Measurements from ENCODE around the gene GATD1. TPM values are rescaled to one million over a fixed set of nuclear protein-coding genes. Genes with fewer than 3 reads are reported as not detected.

GATD1 gene
- polyA plus RNA-seq, 1 experiment = 37.9 TPM

DNA sequence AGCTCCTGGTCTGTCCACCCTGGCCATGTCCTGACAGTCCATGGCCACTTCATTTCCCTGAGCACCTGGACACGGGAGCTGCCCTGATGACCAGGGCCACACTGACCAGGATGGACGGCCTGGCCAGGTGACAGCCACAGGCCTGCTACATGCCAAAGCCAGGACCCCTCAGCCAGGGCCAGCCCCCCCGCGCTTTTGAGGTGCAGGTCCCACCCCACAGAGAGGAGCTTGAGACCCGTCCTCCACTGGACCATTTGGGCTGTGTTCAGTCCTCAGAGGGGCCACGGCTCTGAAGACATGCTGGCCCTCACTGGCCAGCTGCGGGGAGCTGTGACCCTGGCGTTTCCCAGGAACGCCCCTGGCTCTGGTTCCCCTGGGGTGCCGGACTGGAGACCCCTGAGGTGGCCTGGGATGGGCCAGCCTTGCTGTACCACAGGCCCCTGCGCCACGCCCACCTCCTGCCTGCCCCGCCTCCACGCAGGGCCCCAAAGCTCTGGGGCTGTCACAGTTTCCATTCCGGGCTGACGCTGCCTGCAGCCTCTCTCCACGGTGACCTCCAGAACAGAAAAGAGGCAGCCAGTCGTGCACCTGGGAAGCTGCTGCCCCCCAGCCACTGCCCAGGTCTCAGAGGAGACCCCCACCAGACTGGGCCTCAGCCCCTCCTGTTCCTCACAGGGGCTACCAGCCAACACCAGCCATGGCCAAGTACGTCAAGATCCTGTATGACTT, 53.1 kb downstream of the GATD1 start:
- TF ChIP-seq, protein P1, sequence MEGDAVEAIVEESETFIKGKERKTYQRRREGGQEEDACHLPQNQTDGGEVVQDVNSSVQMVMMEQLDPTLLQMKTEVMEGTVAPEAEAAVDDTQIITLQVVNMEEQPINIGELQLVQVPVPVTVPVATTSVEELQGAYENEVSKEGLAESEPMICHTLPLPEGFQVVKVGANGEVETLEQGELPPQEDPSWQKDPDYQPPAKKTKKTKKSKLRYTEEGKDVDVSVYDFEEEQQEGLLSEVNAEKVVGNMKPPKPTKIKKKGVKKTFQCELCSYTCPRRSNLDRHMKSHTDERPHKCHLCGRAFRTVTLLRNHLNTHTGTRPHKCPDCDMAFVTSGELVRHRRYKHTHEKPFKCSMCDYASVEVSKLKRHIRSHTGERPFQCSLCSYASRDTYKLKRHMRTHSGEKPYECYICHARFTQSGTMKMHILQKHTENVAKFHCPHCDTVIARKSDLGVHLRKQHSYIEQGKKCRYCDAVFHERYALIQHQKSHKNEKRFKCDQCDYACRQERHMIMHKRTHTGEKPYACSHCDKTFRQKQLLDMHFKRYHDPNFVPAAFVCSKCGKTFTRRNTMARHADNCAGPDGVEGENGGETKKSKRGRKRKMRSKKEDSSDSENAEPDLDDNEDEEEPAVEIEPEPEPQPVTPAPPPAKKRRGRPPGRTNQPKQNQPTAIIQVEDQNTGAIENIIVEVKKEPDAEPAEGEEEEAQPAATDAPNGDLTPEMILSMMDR (IDR thresholded peaks at IDR 0.05; ENCODE audit: insufficient read depth, low read depth, low read length) = no peak
- Histone ChIP-seq H3K4me3 (ENCODE audit: low read depth, low read length) (no peak overlapping the region), H3K27me3 (ENCODE audit: control insufficient read depth, insufficient read depth, low read length) (no peaks in the 10 kb centered on the region), H3K36me3 (ENCODE audit: control insufficient read depth, insufficient read depth, low read length) (peaks cover 4% of the 10 kb centered on the region)
- CTCF ChIA-PET = interaction anchor here (0.6 to 6.9 kb wide), 14 partner anchors 15 to 170 kb away, joined by 3 to 43 read pairs (median 4); partner anchors contain the start of genes TALDO1 and TMEM80
- POLR2A ChIA-PET = no interaction called here
- no peak for DNase-seq (ENCODE audit: low read depth)

DNA sequence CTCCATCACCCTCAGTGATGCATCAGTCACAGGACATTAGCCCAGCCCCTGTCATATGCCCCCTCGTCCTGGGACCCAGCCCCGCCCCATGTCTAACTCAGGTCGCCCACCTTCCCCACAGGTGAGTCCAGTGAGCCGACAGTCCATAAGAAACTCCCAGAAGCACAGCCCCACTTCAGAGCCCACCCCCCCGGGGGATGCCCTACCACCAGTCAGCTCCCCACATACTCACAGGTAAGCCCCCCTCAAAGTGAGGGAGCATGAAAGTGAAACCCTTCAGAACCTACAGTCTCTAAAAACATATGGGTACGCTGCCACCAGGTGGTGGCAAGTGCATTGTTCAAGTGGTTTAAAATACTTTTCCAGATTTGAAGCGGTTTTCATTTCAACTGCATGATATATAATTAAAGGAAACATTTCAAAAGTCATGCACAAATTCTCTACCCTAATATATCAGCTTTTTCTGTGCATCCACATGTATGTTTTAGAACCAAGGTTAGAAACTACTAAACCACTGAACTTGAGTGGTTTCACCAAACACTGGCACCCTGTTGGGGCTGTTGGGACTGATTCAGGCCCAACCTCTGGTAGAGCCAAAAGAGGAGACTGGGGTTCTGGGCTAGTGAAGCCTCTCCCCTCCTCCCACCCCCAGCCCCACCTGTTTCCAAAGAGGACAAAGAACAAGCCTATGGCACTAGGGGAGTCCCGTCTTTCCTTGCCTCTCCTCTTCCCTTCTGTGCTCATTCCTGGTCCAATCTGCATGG, 54.0 kb downstream of the GATD1 start:
- TF ChIP-seq, protein P1 (IDR thresholded peaks at IDR 0.05; ENCODE audit: insufficient read depth, low read depth, low read length) = peak; percentile 62
- Histone ChIP-seq H3K27me3 (ENCODE audit: control insufficient read depth, insufficient read depth, low read length) (no peaks in the 10 kb centered on the region), H3K36me3 (ENCODE audit: control insufficient read depth, insufficient read depth, low read length) (peaks cover 4% of the 10 kb centered on the region), H3K4me3 (ENCODE audit: low read depth, low read length) (no peak overlapping the region)
- POLR2A ChIA-PET = interaction anchor here (0.6 kb wide), 1 partner anchor 58 kb away, joined by 5 read pairs; no protein-coding TSS in a partner anchor
- no peak for DNase-seq (ENCODE audit: low read depth)
- CTCF ChIA-PET = interaction anchor here (0.6 to 6.9 kb wide), 17 partner anchors 16 to 169 kb away, joined by 3 to 43 read pairs (median 4); partner anchors contain the start of genes TALDO1 and TMEM80

DNA sequence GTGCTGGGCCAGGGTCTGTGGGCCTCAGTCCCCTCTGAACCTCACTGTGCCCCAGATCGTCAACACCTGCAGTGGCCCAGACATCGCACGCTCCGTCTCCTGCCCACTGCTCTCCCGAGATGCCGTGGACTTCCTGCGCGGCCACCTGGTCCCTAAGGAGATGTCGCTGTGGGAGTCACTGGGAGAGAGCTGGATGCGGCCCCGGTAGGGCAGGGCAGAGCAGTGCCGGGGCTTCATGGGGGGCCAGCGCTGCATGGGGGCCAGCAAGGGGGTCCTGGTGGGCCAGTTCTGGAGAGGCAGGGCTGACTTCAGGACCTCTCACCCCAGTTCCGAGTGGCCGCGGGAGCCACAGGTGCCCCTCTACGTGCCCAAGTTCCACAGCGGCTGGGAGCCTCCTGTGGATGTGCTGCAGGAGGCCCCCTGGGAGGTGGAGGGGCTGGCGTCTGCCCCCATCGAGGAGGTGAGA, 54.9 kb downstream of the GATD1 start:
- TF ChIP-seq, protein P1 (IDR thresholded peaks at IDR 0.05; ENCODE audit: insufficient read depth, low read depth, low read length) = no peak
- no peak for DNase-seq (ENCODE audit: low read depth)
- CTCF ChIA-PET = interaction anchor here (1.0 to 4.4 kb wide), 8 partner anchors 15 to 168 kb away, joined by 3 to 18 read pairs (median 6); partner anchors contain the start of gene TALDO1
- Histone ChIP-seq H3K27me3 (ENCODE audit: control insufficient read depth, insufficient read depth, low read length) (no peaks in the 10 kb centered on the region), H3K36me3 (ENCODE audit: control insufficient read depth, insufficient read depth, low read length) (peaks cover 4% of the 10 kb centered on the region), H3K4me3 (ENCODE audit: low read depth, low read length) (no peak overlapping the region)
- POLR2A ChIA-PET = no interaction called here

DNA sequence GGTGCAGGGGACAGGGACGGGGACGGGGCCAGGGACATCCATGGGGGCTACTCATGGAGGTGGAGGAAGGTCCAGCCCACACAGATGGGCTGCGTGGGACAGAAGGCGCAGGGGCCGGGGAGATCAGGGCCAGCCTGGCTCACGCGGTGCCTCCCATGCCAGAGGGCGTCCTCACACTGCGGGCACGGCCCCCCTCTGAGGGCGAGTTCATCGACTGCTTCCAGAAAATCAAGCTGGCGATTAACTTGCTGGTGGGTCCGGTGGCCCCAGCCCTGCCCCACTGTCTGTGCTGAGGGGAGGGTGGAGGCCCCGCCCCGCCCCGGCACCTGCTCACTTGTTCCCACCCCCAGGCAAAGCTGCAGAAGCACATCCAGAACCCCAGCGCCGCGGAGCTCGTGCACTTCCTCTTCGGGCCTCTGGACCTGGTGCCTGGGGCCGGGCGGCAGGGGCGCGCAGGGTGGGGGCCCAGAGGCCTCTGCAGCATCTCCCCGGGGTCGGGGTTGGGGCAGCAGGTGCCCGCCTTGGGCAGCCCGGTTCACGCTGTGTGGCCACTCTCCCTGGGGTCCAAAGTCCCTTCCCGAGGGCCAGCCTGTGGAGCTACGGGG, 55.4 kb downstream of the GATD1 start:
- Histone ChIP-seq H3K4me3 (ENCODE audit: low read depth, low read length) (no peak overlapping the region), H3K27me3 (ENCODE audit: control insufficient read depth, insufficient read depth, low read length) (no peaks in the 10 kb centered on the region), H3K36me3 (ENCODE audit: control insufficient read depth, insufficient read depth, low read length) (peaks cover 4% of the 10 kb centered on the region)
- no peak for DNase-seq (ENCODE audit: low read depth)
- POLR2A ChIA-PET = no interaction called here
- TF ChIP-seq, protein P1 (IDR thresholded peaks at IDR 0.05; ENCODE audit: insufficient read depth, low read depth, low read length) = no peak
- CTCF ChIA-PET = interaction anchor here (1.0 to 4.4 kb wide), 5 partner anchors 25 to 168 kb away, joined by 4 to 18 read pairs (median 11); partner anchors contain the start of gene TALDO1

Data from BJ (cell line).